K562 (cell line): ENCODE results near the gene IFFO2. TPM values are rescaled to one million over a fixed set of nuclear protein-coding genes. Genes with fewer than 3 reads are reported as not detected.
A peak's percentile ranks its signal among the peaks of the same experiment; 100 is the strongest.

Experiments
- ATAC-seq: fragments of 200-7000 bp; cut with Tn5 transposase; 3 replicates; pipeline ENCODE4 v1.9.1; 2020; ENCODE audit warnings: moderate library complexity
- BruUV-seq: library from RNA; stranded (reverse); fragments of 400-500 nt; replicated peaks from 2 replicates; lab custom pipeline; 2021; lab: Mats Ljungman, UMichigan
- CTCF ChIA-PET: fragments of 300-600 bp; formaldehyde crosslinking; extraction: SDS; loops from one replicate; lab custom pipeline; 2021; ENCODE audit warnings: low intra/inter-chr PET ratio; lab: Yijun Ruan, JAX
- POLR2A ChIA-PET: fragments of 300-600, 350-650 bp; sonication (Branson Sonifier 250); formaldehyde crosslinking; extraction: SDS; loops from one replicate; lab custom pipeline; 2021; ENCODE audit warnings: antibody characterized with exemption, inconsistent platforms; lab: Yijun Ruan, JAX
- DNase-seq, 4 experiments: peaks; one replicate each; pipeline versions ENCODE4 v3.0.0 to v3.0.0-alpha.2; 2011 to 2018; ENCODE audit warnings: low spot score in 3 of 4, mixed read lengths in 3 of 4; ENCODE audit errors: extremely low read depth in 1 of 4
- FAIRE-seq: peaks from 2 replicates; lab custom pipeline; 2011; peaks lifted over from hg19 to GRCh38; lab: Jason Lieb, UNC
- H2AFZ ChIP-seq: 2 replicates; pipeline ENCODE4 v1.6.0; 2011; ENCODE audit warnings: low read depth, low read length, control low read depth, inconsistent platforms
- H3K27ac ChIP-seq: fragments of 200-600 bp; 3 replicates; pipeline ENCODE4 v1.8.0; 2011; ENCODE audit warnings: low read depth, mild to moderate bottlenecking, control low read depth, inconsistent platforms, low read length, moderate library complexity, mixed read lengths; ENCODE audit errors: extremely low read depth
- H3K27me3 ChIP-seq, 2 experiments: fragments of 300-600 bp in 1 of 2; 2 replicates in 1 of 2; 3 replicates in 1 of 2; pipeline versions ENCODE4 v1.6.0 to v1.8.0; 2011; ENCODE audit warnings: inconsistent platforms in 2 of 2, low read length in 2 of 2, mild to moderate bottlenecking in 1 of 2, mixed read lengths in 1 of 2, moderate library complexity in 1 of 2; ENCODE audit not compliant: control insufficient read depth in 2 of 2, insufficient read depth in 2 of 2
- H3K36me3 ChIP-seq: fragments of 300-600 bp; 3 replicates; pipeline ENCODE4 v1.8.0; 2011; ENCODE audit warnings: mild to moderate bottlenecking, low read length, inconsistent platforms; ENCODE audit not compliant: control insufficient read depth, insufficient read depth
- H3K4me1 ChIP-seq, 2 experiments: fragments of 200-600 bp in 1 of 2; replicated peaks in 1 of 2; 2 replicates in 1 of 2; 3 replicates in 1 of 2; pipeline versions ENCODE4 v1.5.1 to v1.8.0; 2011; ENCODE audit warnings: inconsistent platforms in 2 of 2, low read length in 2 of 2, mild to moderate bottlenecking in 1 of 2, mixed read lengths in 1 of 2, moderate library complexity in 1 of 2; ENCODE audit not compliant: control insufficient read depth in 2 of 2, insufficient read depth in 2 of 2
- H3K4me2 ChIP-seq: 2 replicates; pipeline ENCODE4 v1.6.1; 2011; ENCODE audit warnings: low read length, control low read depth, inconsistent platforms, mixed read lengths; ENCODE audit not compliant: insufficient read depth
- H3K4me3 ChIP-seq: fragments of 200-600 bp; sonication (generic), shearing (Covaris generic); 2 replicates; pipeline ENCODE4 v1.5.1; 2016; ENCODE audit warnings: control low read depth, inconsistent platforms
- H3K79me2 ChIP-seq: fragments of 200-600 bp; 3 replicates; pipeline ENCODE4 v1.8.0; 2011; ENCODE audit warnings: low read length, inconsistent platforms; ENCODE audit not compliant: control insufficient read depth, insufficient read depth
- H3K9ac ChIP-seq, 2 experiments: 2 replicates each; pipeline versions ENCODE4 v1.6.0 to v1.6.1; 2011; ENCODE audit warnings: low read depth in 2 of 2, low read length in 2 of 2, control low read depth in 1 of 2, inconsistent platforms in 1 of 2, mild to moderate bottlenecking in 1 of 2, mixed read lengths in 1 of 2; ENCODE audit not compliant: insufficient read depth in 1 of 2
- H3K9me1 ChIP-seq: one replicate; pipeline ENCODE4 v1.6.0; 2011; ENCODE audit warnings: inconsistent platforms, mild to moderate bottlenecking, low read length, moderate library complexity; ENCODE audit not compliant: control insufficient read depth, insufficient read depth
- H3K9me3 ChIP-seq: replicated peaks from 2 replicates; pipeline ENCODE4 v1.5.1; 2011; ENCODE audit warnings: low read depth, low read length, inconsistent platforms; ENCODE audit not compliant: control insufficient read depth, insufficient read depth
- H4K20me1 ChIP-seq: replicated peaks from 2 replicates; pipeline ENCODE4 v1.6.1; 2011; ENCODE audit warnings: low read length, inconsistent platforms, mixed read lengths; ENCODE audit not compliant: control insufficient read depth, insufficient read depth
- FIP1L1 ChIP-seq: fragments of 200-400 bp; formaldehyde crosslinking; IDR thresholded peaks from 2 replicates; pipeline ENCODE4 v1.6.1; 2018; ENCODE audit warnings: mild to moderate bottlenecking, low read depth, low read length; ENCODE audit not compliant: poor library complexity, severe bottlenecking
- GATAD2B ChIP-seq: fragments of 450-650 bp; IDR thresholded peaks from 2 replicates; pipeline ENCODE4 v1.6.1; 2017; ENCODE audit warnings: mild to moderate bottlenecking, borderline replicate concordance
- NELFE ChIP-seq: IDR thresholded peaks from 2 replicates; pipeline ENCODE4 v1.6.1; 2011; ENCODE audit warnings: mild to moderate bottlenecking; ENCODE audit not compliant: insufficient read depth, insufficient read length
- PHTF2 ChIP-seq: fragments of 250-450 bp; sonication (Bioruptor Pico); IDR thresholded peaks from 2 replicates; pipeline ENCODE4 v1.5.0; 2021; ENCODE audit warnings: mild to moderate bottlenecking
- RNF2 ChIP-seq: sonication (generic); IDR thresholded peaks from 2 replicates; pipeline ENCODE4 v1.6.1; 2016
- SMC3 ChIP-seq: conservative IDR thresholded peaks from 2 replicates; pipeline ENCODE4 v1.6.1; 2011; ENCODE audit warnings: low read depth, low read length, improper control_type of control experiment; ENCODE audit not compliant: insufficient read depth
- SP2 ChIP-seq: IDR thresholded peaks from 2 replicates; pipeline ENCODE4 v1.6.1; 2011; ENCODE audit warnings: mild to moderate bottlenecking, low read depth, low read length, moderate library complexity; ENCODE audit not compliant: poor library complexity, severe bottlenecking; ENCODE audit errors: extremely low read depth
- ZNF12 ChIP-seq: sonication (generic); formaldehyde crosslinking; IDR thresholded peaks from 2 replicates; pipeline ENCODE4 v1.4.0; 2020; ENCODE audit warnings: mild to moderate bottlenecking, missing genetic modification reagents
- WGBS: fragments of 100-300 bp; shearing (Covaris generic); methylation state at CpG from one replicate; pipeline ENCODE4 v1.1.6; 2016; ENCODE audit warnings: low coverage, mixed read lengths; ENCODE audit not compliant: insufficient coverage; ENCODE audit errors: missing lambda C conversion rate; 5-methylcytosine and 5-hydroxymethylcytosine counted together
- in situ Hi-C: fragments of 300-500 bp; cut with MboI; formaldehyde crosslinking; loops from 4 replicates; pipeline ENCODE4 v1.15.0; 2018; ENCODE audit warnings: inconsistent platforms, mixed read lengths
- intact Hi-C: fragments of 100-400 bp; cut with micrococcal nuclease; formaldehyde crosslinking; loops from 2 replicates; pipeline ENCODE4 v1.14.2; 2022
- polyA plus RNA-seq, 8 experiments: library from polyadenylated mRNA; depleted of rRNA in 4 of 8; stranded (reverse) in 5 of 8; unstranded in 3 of 8; fragments of >200 nt; fragmentation: Nextera tagmentation in 2 of 8; fragmentation: Illumina TruSeq in 1 of 8; extraction: Ambion mirVana in 2 of 8; extraction: Trizol in 1 of 8; gene quantifications; 2 replicates each; pipeline versions ENCODE4 v1.2.1 to v1.2.3, GENCODE V29; 2011 to 2014; ENCODE audit warnings: inconsistent platforms in 1 of 8, missing spikeins in 1 of 8
- total RNA-seq, 7 experiments: library from RNA; depleted of rRNA in 6 of 7; stranded (reverse); fragments of >200 nt in 6 of 7; fragmentation: Illumina TruSeq in 2 of 7; extraction: Trizol in 2 of 7; gene quantifications; 2 replicates each; pipeline versions ENCODE4 v1.2.1 to v1.2.3, GENCODE V29; 2011 to 2021; ENCODE audit warnings: low replicate concordance in 1 of 7

Gene IFFO2
- total and polyA plus RNA-seq, 9 of the 15 experiments (the other 6 are each of a cell fraction or from before 2014, with no cell fraction given), result 0.15 to 1.0 (median 0.44) TPM; not detected in 2

DNA sequence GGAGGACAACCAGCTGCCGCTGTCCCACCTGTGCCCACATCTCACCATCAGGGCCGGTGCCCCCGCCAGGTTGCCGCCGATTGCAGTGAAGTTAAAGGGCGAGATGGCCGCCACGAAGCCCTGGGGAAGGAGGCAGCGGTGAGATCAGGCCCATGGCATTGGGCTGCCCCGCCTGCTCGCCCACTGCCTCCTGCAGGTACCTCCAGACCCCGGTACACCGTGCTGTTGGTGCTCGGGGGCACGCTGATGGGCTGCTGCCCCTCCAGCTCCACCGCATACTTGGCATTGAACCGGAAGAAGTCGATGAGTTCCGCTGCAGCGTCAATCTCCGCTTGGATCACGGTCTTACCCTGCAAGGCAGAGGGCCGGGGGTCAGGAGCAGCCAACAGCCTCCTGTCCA, 73.4 kb downstream of the IFFO2 start:
- TF ChIP-seq SP2 (no peak), FIP1L1 (no peak), NELFE (no peak), ZNF12 (CRISPR knock-in tag) (no peak), PHTF2 (CRISPR knock-in tag) (no peak), SMC3 (no peak), GATAD2B (no peak), RNF2 (no peak)
- FAIRE-seq (no peak), ATAC-seq (no peak), DNase-seq (no peak)
- no peaks in the 10 kb centered on the region for H3K79me2 ChIP-seq
- no peak overlapping the region for H3K27ac ChIP-seq
- CTCF ChIA-PET, result interaction anchor here (0.6 to 7.0 kb wide), 2 partner anchors 29 to 143 kb away, joined by 3 to 108 read pairs; no protein-coding TSS in a partner anchor
- H3K9me1 ChIP-seq, result no peaks in the 10 kb centered on the region
- BruUV-seq, result no TSS peak
- peak overlapping the region in 1 of 2 experiments; percentile 39; a peak in 1 of 4 replicates for H3K9ac ChIP-seq
- no peaks in the 10 kb centered on the region for H3K27me3 ChIP-seq
- H2AFZ ChIP-seq, result no peak overlapping the region
- peaks cover 12% of the 10 kb centered on the region; the same call in 1 of the 3 replicates for H3K36me3 ChIP-seq
- no peak overlapping the region for H3K4me3 ChIP-seq
- in situ Hi-C loops, result loop anchor here (10.0 kb wide), 2 partner anchors 362 to 772 kb away; no protein-coding TSS in a partner anchor
- POLR2A ChIA-PET, result no interaction called here
- peaks cover 0 to 15% of the 10 kb centered on the region in 2 experiments; a peak in 1 of 5 replicates for H3K4me1 ChIP-seq
- no peak overlapping the region for H3K4me2 ChIP-seq
- H3K9me3 ChIP-seq, result no peaks in the 10 kb centered on the region
- peaks cover 3% of the 10 kb centered on the region; the same call in 1 of the 2 replicates for H4K20me1 ChIP-seq
- intact Hi-C loops, result no loop called here
- 86% methylated on average over 23 of the region's 23 CpGs for WGBS
